GM23338 (cell line): ENCODE data around the gene ABHD6. TPM values are rescaled to one million over a fixed set of nuclear protein-coding genes. Genes with fewer than 3 reads are reported as not detected.
"Not testable (repeated sequence)": the region's sequence is repeated elsewhere in the genome, so short reads cannot be mapped to it uniquely, and the experiment has no call there.

Experiments
- ATAC-seq: fragments of 200-7000 bp; cut with Tn5 transposase; 3 replicates; pipeline ENCODE4 v1.9.1; 2020
- DNase-seq: peaks from one replicate; pipeline ENCODE4 v3.0.0-alpha.2; 2015; ENCODE audit warnings: low spot score
- H2AFZ ChIP-seq: fragments of 200-600 bp; sonication (generic); 2 replicates; pipeline ENCODE4 v1.8.0; 2016; ENCODE audit warnings: antibody characterized with exemption, mild to moderate bottlenecking, moderate library complexity
- H3F3A ChIP-seq: fragments of 200-600 bp; sonication (generic); replicated peaks from 2 replicates; pipeline ENCODE4 v1.8.0; 2017; ENCODE audit warnings: antibody characterized with exemption, mixed run types, low read depth
- H3K27ac ChIP-seq: fragments of 200-600 bp; sonication (generic); 2 replicates; pipeline ENCODE4 v1.6.1; 2016; ENCODE audit warnings: low read depth
- H3K27me3 ChIP-seq: fragments of 200-600 bp; sonication (generic); 2 replicates; pipeline ENCODE4 v1.8.0; 2016; ENCODE audit warnings: mild to moderate bottlenecking, mixed run types, moderate library complexity; ENCODE audit not compliant: insufficient read depth
- H3K36me3 ChIP-seq: fragments of 200-600 bp; sonication (generic); 2 replicates; pipeline ENCODE4 v1.8.0; 2016; ENCODE audit warnings: mild to moderate bottlenecking; ENCODE audit not compliant: insufficient read depth
- H3K4me1 ChIP-seq: fragments of 200-600 bp; sonication (generic); 2 replicates; pipeline ENCODE4 v1.8.0; 2016; ENCODE audit warnings: mild to moderate bottlenecking, moderate library complexity; ENCODE audit not compliant: insufficient read depth
- H3K4me2 ChIP-seq: fragments of 200-600 bp; sonication (generic); 2 replicates; pipeline ENCODE4 v1.7.1; 2017; ENCODE audit warnings: mixed run types
- H3K4me3 ChIP-seq: fragments of 200-600 bp; sonication (generic); 2 replicates; pipeline ENCODE4 v1.6.1; 2016; ENCODE audit warnings: mixed run types
- H3K79me2 ChIP-seq: fragments of 200-600 bp; sonication (generic); replicated peaks from 2 replicates; pipeline ENCODE4 v1.8.0; 2017; ENCODE audit warnings: mild to moderate bottlenecking; ENCODE audit not compliant: insufficient read depth
- H3K9me2 ChIP-seq: fragments of 200-600 bp; sonication (generic); 2 replicates; pipeline ENCODE4 v1.8.0; 2017; ENCODE audit not compliant: insufficient read depth
- H4K20me1 ChIP-seq: fragments of 200-600 bp; sonication (generic); replicated peaks from 2 replicates; pipeline ENCODE4 v1.8.0; 2017; ENCODE audit warnings: mild to moderate bottlenecking; ENCODE audit not compliant: insufficient read depth
- H3K27ac Mint-ChIP-seq: 2 replicates; pipeline ENCODE4 v1.8.0; 2020; ENCODE audit warnings: inconsistent platforms, mild to moderate bottlenecking, moderate library complexity, mixed read lengths
- H3K27me3 Mint-ChIP-seq: 3 replicates; pipeline ENCODE4 v1.8.0; 2022; ENCODE audit warnings: low read depth, mild to moderate bottlenecking, moderate library complexity, mixed read lengths, inconsistent platforms; ENCODE audit not compliant: insufficient read depth, poor library complexity
- H3K36me3 Mint-ChIP-seq: 3 replicates; pipeline ENCODE4 v1.8.0; 2021; ENCODE audit warnings: low read depth, mild to moderate bottlenecking, inconsistent platforms, moderate library complexity, mixed read lengths
- H3K4me1 Mint-ChIP-seq: 3 replicates; pipeline ENCODE4 v1.8.0; 2020; ENCODE audit warnings: mild to moderate bottlenecking, inconsistent platforms, mixed read lengths
- H3K4me3 Mint-ChIP-seq: 3 replicates; pipeline ENCODE4 v1.8.0; 2021; ENCODE audit warnings: moderate library complexity, mild to moderate bottlenecking, inconsistent platforms, mixed read lengths
- H3K9me3 Mint-ChIP-seq: 3 replicates; pipeline ENCODE4 v1.8.0; 2020; ENCODE audit warnings: moderate library complexity, mild to moderate bottlenecking, inconsistent platforms, mixed read lengths
- CREB1 ChIP-seq: fragments of 250-450 bp; sonication (Bioruptor Pico); IDR thresholded peaks from 2 replicates; pipeline ENCODE4 v1.5.0; 2020; ENCODE audit warnings: low read depth, mild to moderate bottlenecking, moderate library complexity
- CTCF ChIP-seq, 2 experiments: fragments of 200-600 bp in 1 of 2; sonication (generic) in 1 of 2; conservative IDR thresholded peaks; 2 replicates each; pipeline versions ENCODE4 v1.5.1 to v1.6.1; 2016 to 2017; ENCODE audit warnings: antibody characterized with exemption in 2 of 2, low read depth in 2 of 2, mild to moderate bottlenecking in 2 of 2, moderate library complexity in 1 of 2
- EZH2 ChIP-seq: fragments of 200-600 bp; sonication (generic); IDR thresholded peaks from one replicate; pipeline ENCODE4 v1.8.0; 2017; ENCODE audit warnings: antibody characterized with exemption, mild to moderate bottlenecking, low read depth; ENCODE audit not compliant: unreplicated experiment
- EZH2phosphoT487 ChIP-seq: fragments of 200-600 bp; sonication (generic); IDR thresholded peaks from one replicate; pipeline ENCODE4 v1.8.1; 2018; ENCODE audit warnings: antibody characterized with exemption; ENCODE audit not compliant: unreplicated experiment
- NANOG ChIP-seq: IDR thresholded peaks from 2 replicates; pipeline ENCODE4 v1.6.1; 2016; ENCODE audit warnings: antibody characterized with exemption, borderline replicate concordance
- POLR2AphosphoS5 ChIP-seq: IDR thresholded peaks from 2 replicates; pipeline ENCODE4 v1.6.1; 2016; ENCODE audit warnings: antibody characterized with exemption, low read depth
- REST ChIP-seq: IDR thresholded peaks from one replicate; pipeline ENCODE4 v1.6.1; 2018; ENCODE audit warnings: antibody characterized with exemption; ENCODE audit not compliant: unreplicated experiment
- STAT1 ChIP-seq: IDR thresholded peaks from one replicate; pipeline ENCODE4 v1.6.1; 2016; ENCODE audit warnings: antibody characterized with exemption; ENCODE audit not compliant: unreplicated experiment
- ZNF114 ChIP-seq: fragments of 250-450 bp; sonication (Bioruptor Pico); IDR thresholded peaks from 2 replicates; pipeline ENCODE4 v1.5.0; 2020; ENCODE audit warnings: mild to moderate bottlenecking, moderate library complexity
- ZNF331 ChIP-seq: fragments of 250-450 bp; sonication (Bioruptor Pico); IDR thresholded peaks from 2 replicates; pipeline ENCODE4 v1.5.0; 2020; ENCODE audit warnings: low read depth, mild to moderate bottlenecking, moderate library complexity
- polyA plus RNA-seq: library from polyadenylated mRNA; unstranded; fragments of >200 nt; fragmentation: Nextera tagmentation; extraction: Ambion mirVana; gene quantifications from 2 replicates; pipeline ENCODE4 v1.2.1, GENCODE V29; 2016
- total RNA-seq: library from RNA; depleted of rRNA; stranded (reverse); fragments of >200 nt; shearing (Covaris generic); gene quantifications from 2 replicates; pipeline ENCODE4 v1.2.3, GENCODE V29; 2014
- TF ChIP-seq, protein P1 (sequence below): IDR thresholded peaks from 2 replicates; pipeline ENCODE4 v1.6.1; 2016; ENCODE audit warnings: antibody characterized with exemption

ABHD6 gene
- total and polyA plus RNA-seq, 2 experiments from 2014 or later, result 3.7 to 5.5 TPM

GRCh38 chr3:58227933-58228332, 9.7 kb upstream of the ABHD6 start:
- H4K20me1 ChIP-seq, H3K4me2 ChIP-seq, H3K36me3 ChIP-seq, H3K9me2 ChIP-seq, H3K36me3 Mint-ChIP-seq, H2AFZ ChIP-seq, H3K27ac ChIP-seq, ATAC-seq, H3K79me2 ChIP-seq, DNase-seq, H3F3A ChIP-seq, H3K27ac Mint-ChIP-seq, H3K4me3 Mint-ChIP-seq, H3K27me3 Mint-ChIP-seq, H3K27me3 ChIP-seq, H3K4me3 ChIP-seq, H3K4me1 Mint-ChIP-seq, H3K9me3 Mint-ChIP-seq, H3K4me1 ChIP-seq: not testable (repeated sequence)

DNA sequence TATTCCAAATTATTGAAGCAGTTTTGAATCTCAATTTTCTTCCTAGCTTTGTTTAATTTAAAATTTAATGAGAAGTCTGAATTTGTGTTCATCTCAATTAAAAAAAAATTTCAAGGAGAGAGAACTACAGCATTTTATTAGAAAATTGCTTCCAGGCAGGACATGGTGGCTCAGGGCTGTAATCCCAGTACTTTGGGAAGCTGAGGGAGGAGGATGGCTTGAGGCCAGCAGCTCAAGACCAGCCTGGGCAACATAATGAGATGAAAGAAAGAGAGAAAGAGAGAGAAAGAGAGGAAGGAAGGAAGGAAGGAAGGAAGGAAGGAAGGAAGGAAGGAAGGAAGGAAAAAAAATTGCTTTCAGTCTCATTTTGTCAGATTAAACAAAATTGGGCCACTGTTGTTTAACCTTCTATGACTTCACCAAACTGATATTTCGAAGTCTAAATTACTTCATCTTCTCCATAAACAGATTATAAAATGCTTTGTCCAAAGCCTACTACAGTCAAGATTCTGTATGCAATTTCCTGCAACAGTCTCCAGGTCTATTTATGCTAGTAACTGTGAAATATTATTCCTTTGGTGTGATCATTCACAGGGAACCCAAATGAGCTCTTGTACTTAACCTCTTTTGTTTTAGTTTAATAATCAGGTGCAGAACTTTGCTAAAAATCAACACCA, 6.6 kb upstream of the ABHD6 start:
- TF ChIP-seq POLR2AphosphoS5 (no peak), ZNF331 (CRISPR knock-in tag) (no peak)
- no peak overlapping the region for H3K4me3 ChIP-seq
- Mint-ChIP-seq H3K36me3 (no peaks in the 10 kb centered on the region), H3K4me1 (no peaks in the 10 kb centered on the region; the same call in 2 of the 3 replicates), H3K27me3 (peaks cover 9% of the 10 kb centered on the region), H3K4me3 (no peak overlapping the region), H3K9me3 (no peaks in the 10 kb centered on the region), H3K27ac (no peak overlapping the region)
- no peaks in the 10 kb centered on the region for H3F3A ChIP-seq
- H2AFZ ChIP-seq, result no peak overlapping the region
- no peaks in the 10 kb centered on the region for H3K79me2 ChIP-seq
- ATAC-seq (no peak), DNase-seq (no peak)
- H3K27ac ChIP-seq, result no peak overlapping the region
- no peaks in the 10 kb centered on the region for H3K9me2 ChIP-seq
- peaks cover 20% of the 10 kb centered on the region for H3K27me3 ChIP-seq
- no peaks in the 10 kb centered on the region for H3K4me1 ChIP-seq
- no peaks in the 10 kb centered on the region for H3K36me3 ChIP-seq
- H3K4me2 ChIP-seq, result no peak overlapping the region
- H4K20me1 ChIP-seq, result no peaks in the 10 kb centered on the region

GRCh38 chr3:58231666-58232065, 5.9 kb upstream of the ABHD6 start:
- DNase-seq (no peak), ATAC-seq (no peak)
- H3F3A ChIP-seq, result no peaks in the 10 kb centered on the region; the same call in 1 of the 2 replicates
- no peak overlapping the region for H3K4me2 ChIP-seq
- H3K27ac ChIP-seq, result no peak overlapping the region
- 0 out of 2 replicates have a peak, but pooled peaks cover 4% of the 10 kb centered on the region for H3K4me1 ChIP-seq
- Mint-ChIP-seq H3K36me3 (no peaks in the 10 kb centered on the region), H3K4me3 (no peak overlapping the region), H3K27ac (no peak overlapping the region), H3K4me1 (peaks cover 4% of the 10 kb centered on the region), H3K9me3 (no peaks in the 10 kb centered on the region), H3K27me3 (peaks cover 15% of the 10 kb centered on the region)
- H3K79me2 ChIP-seq, result no peaks in the 10 kb centered on the region
- H3K4me3 ChIP-seq, result no peak overlapping the region
- H3K27me3 ChIP-seq, result peaks cover 27% of the 10 kb centered on the region
- H4K20me1 ChIP-seq, result no peaks in the 10 kb centered on the region
- H3K9me2 ChIP-seq, result no peaks in the 10 kb centered on the region
- no peak overlapping the region for H2AFZ ChIP-seq
- no peaks in the 10 kb centered on the region for H3K36me3 ChIP-seq
- no peak for TF ChIP-seq ZNF331 (CRISPR knock-in tag)
- TF ChIP-seq REST, result no peak
- no peak for TF ChIP-seq EZH2phosphoT487
- TF ChIP-seq STAT1, result no peak
- no peak for TF ChIP-seq ZNF114 (CRISPR knock-in tag)
- TF ChIP-seq CREB1 (CRISPR knock-in tag), result no peak
- TF ChIP-seq POLR2AphosphoS5, result no peak
- TF ChIP-seq NANOG, result no peak
- TF ChIP-seq, protein P1, sequence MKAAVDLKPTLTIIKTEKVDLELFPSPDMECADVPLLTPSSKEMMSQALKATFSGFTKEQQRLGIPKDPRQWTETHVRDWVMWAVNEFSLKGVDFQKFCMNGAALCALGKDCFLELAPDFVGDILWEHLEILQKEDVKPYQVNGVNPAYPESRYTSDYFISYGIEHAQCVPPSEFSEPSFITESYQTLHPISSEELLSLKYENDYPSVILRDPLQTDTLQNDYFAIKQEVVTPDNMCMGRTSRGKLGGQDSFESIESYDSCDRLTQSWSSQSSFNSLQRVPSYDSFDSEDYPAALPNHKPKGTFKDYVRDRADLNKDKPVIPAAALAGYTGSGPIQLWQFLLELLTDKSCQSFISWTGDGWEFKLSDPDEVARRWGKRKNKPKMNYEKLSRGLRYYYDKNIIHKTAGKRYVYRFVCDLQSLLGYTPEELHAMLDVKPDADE, result no peak
- no peak for TF ChIP-seq CTCF (conservative IDR thresholded peaks at IDR 0.05; ENCODE audit: low read depth in 2 of 2)
- no peak for TF ChIP-seq EZH2
